H1 (cell line): ENCODE data around the gene SLC25A21. TPM values are rescaled to one million over a fixed set of nuclear protein-coding genes. Genes with fewer than 3 reads are reported as not detected.

ENCODE experiments used
- CTCF ChIA-PET: fragments of 300-600 bp; sonication (Branson Sonifier 250); formaldehyde crosslinking; loops from one replicate; lab custom pipeline; 2021; ENCODE audit not compliant: partially characterized antibody; lab: Charles Lee
- POLR2A ChIA-PET: fragments of 300-600 bp; sonication (Branson Sonifier 250); formaldehyde crosslinking; loops from one replicate; lab custom pipeline; 2021; ENCODE audit warnings: inconsistent platforms; ENCODE audit not compliant: partially characterized antibody; lab: Charles Lee
- DNase-seq, 2 experiments: peaks; one replicate each; pipeline versions ENCODE4 v3.0.0 to v3.0.0-alpha.2; 2010 to 2022; ENCODE audit warnings: low spot score in 2 of 2, low read depth in 1 of 2, mixed read lengths in 1 of 2
- FAIRE-seq: peaks from 2 replicates; lab custom pipeline; 2011; peaks lifted over from hg19 to GRCh38; lab: Jason Lieb, UNC
- H2AFZ ChIP-seq: 2 replicates; pipeline ENCODE4 v1.8.1; 2012; ENCODE audit warnings: low read length, inconsistent platforms
- H2AK5ac ChIP-seq: 2 replicates; pipeline ENCODE4 v1.6.1; 2013; ENCODE audit warnings: low read depth, low read length
- H2BK120ac ChIP-seq: replicated peaks from 2 replicates; pipeline ENCODE3; 2013; ENCODE audit warnings: low read depth, low read length, inconsistent platforms
- H2BK12ac ChIP-seq: 2 replicates; pipeline ENCODE4 v1.6.1; 2013; ENCODE audit warnings: low read depth, low read length
- H2BK15ac ChIP-seq: 2 replicates; pipeline ENCODE4 v1.6.1; 2013; ENCODE audit warnings: low read length
- H2BK20ac ChIP-seq: 2 replicates; pipeline ENCODE4 v1.6.1; 2013; ENCODE audit warnings: low read length
- H2BK5ac ChIP-seq: 2 replicates; pipeline ENCODE4 v1.6.1; 2013; ENCODE audit warnings: low read depth, low read length
- H3K14ac ChIP-seq: 2 replicates; pipeline ENCODE4 v1.6.1; 2013; ENCODE audit warnings: inconsistent platforms; ENCODE audit not compliant: insufficient read length
- H3K18ac ChIP-seq: 2 replicates; pipeline ENCODE4 v1.6.1; 2013; ENCODE audit warnings: low read length; ENCODE audit errors: extremely low read depth
- H3K23ac ChIP-seq: 2 replicates; pipeline ENCODE4 v1.6.1; 2013; ENCODE audit warnings: inconsistent platforms; ENCODE audit not compliant: insufficient read length
- H3K23me2 ChIP-seq: 2 replicates; pipeline ENCODE4 v1.6.1; 2013; ENCODE audit warnings: low read depth, low read length
- H3K27ac ChIP-seq: 2 replicates; pipeline ENCODE4 v1.6.1; 2011; ENCODE audit warnings: low read depth, low read length, inconsistent platforms
- H3K27me3 ChIP-seq, 4 experiments: replicated peaks in 1 of 4; 1 replicate in 1 of 4; 2 replicates in 3 of 4; pipeline versions ENCODE4 v1.6.1 to v1.8.1; 2011 to 2013; ENCODE audit warnings: low read length in 3 of 4, mild to moderate bottlenecking in 3 of 4, inconsistent platforms in 2 of 4, mixed read lengths in 2 of 4, moderate library complexity in 1 of 4; ENCODE audit not compliant: control insufficient read depth in 3 of 4, insufficient read depth in 3 of 4; ENCODE audit errors: extremely low read depth in 1 of 4
- H3K36me3 ChIP-seq, 4 experiments: 2 replicates each; pipeline versions ENCODE4 v1.6.1 to v1.8.1; 2011 to 2013; ENCODE audit warnings: mild to moderate bottlenecking in 4 of 4, low read length in 3 of 4, moderate library complexity in 2 of 4, control low read depth in 1 of 4, inconsistent platforms in 1 of 4; ENCODE audit not compliant: insufficient read depth in 4 of 4, control insufficient read depth in 2 of 4
- H3K4ac ChIP-seq: replicated peaks from 2 replicates; pipeline ENCODE3; 2013; ENCODE audit warnings: low read length, low read depth, mixed read lengths, inconsistent platforms; ENCODE audit not compliant: insufficient read length
- H3K4me1 ChIP-seq, 4 experiments: replicated peaks in 1 of 4; 1 replicate in 1 of 4; 2 replicates in 3 of 4; pipeline versions ENCODE4 v1.6.1 to v1.8.1; 2011 to 2013; ENCODE audit warnings: low read length in 3 of 4, inconsistent platforms in 2 of 4, mixed read lengths in 1 of 4; ENCODE audit not compliant: insufficient read depth in 4 of 4, control insufficient read depth in 3 of 4
- H3K4me2 ChIP-seq, 2 experiments: 2 replicates each; pipeline versions ENCODE4 v1.6.1 to v1.8.1; 2011 to 2013; ENCODE audit warnings: low read depth in 2 of 2, low read length in 2 of 2, control low read depth in 1 of 2, inconsistent platforms in 1 of 2, mild to moderate bottlenecking in 1 of 2; ENCODE audit not compliant: insufficient read depth in 1 of 2
- H3K4me3 ChIP-seq, 4 experiments: fragments of 200-600, 300-600 bp in 1 of 4; sonication (generic), shearing (Covaris generic), sonication (Bioruptor Twin) in 1 of 4; 2 replicates each; pipeline versions ENCODE4 v1.5.1 to v1.8.1; 2011 to 2016; ENCODE audit warnings: low read length in 4 of 4, low read depth in 3 of 4, control low read depth in 2 of 4, inconsistent platforms in 2 of 4, mild to moderate bottlenecking in 2 of 4, mixed read lengths in 1 of 4, moderate library complexity in 1 of 4; ENCODE audit not compliant: insufficient read depth in 2 of 4; ENCODE audit errors: extremely low read depth in 1 of 4
- H3K56ac ChIP-seq: replicated peaks from 2 replicates; pipeline ENCODE3; 2013; ENCODE audit warnings: low read depth, mild to moderate bottlenecking, mixed read lengths, low read length, inconsistent platforms; ENCODE audit not compliant: insufficient read length
- H3K79me1 ChIP-seq: 2 replicates; pipeline ENCODE4 v1.6.1; 2013; ENCODE audit warnings: low read depth, low read length, control low read depth
- H3K79me2 ChIP-seq, 2 experiments: 2 replicates each; pipeline versions ENCODE4 v1.6.1 to v1.8.1; 2012 to 2013; ENCODE audit warnings: low read length in 2 of 2, mild to moderate bottlenecking in 2 of 2, inconsistent platforms in 1 of 2; ENCODE audit not compliant: insufficient read depth in 2 of 2, control insufficient read depth in 1 of 2
- H3K9ac ChIP-seq, 4 experiments: replicated peaks in 1 of 4; 1 replicate in 1 of 4; 2 replicates in 3 of 4; pipeline versions ENCODE4 v1.6.1 to v1.8.1; 2011 to 2013; ENCODE audit warnings: low read depth in 3 of 4, low read length in 3 of 4, control low read depth in 2 of 4, mild to moderate bottlenecking in 2 of 4, moderate library complexity in 2 of 4, inconsistent platforms in 1 of 4; ENCODE audit errors: extremely low read depth in 1 of 4
- H3K9me3 ChIP-seq, 2 experiments: 2 replicates each; pipeline versions ENCODE4 v1.6.1 to v1.8.1; 2012 to 2013; ENCODE audit warnings: mild to moderate bottlenecking in 2 of 2, moderate library complexity in 2 of 2, control low read depth in 1 of 2, inconsistent platforms in 1 of 2, low read depth in 1 of 2, low read length in 1 of 2, mixed read lengths in 1 of 2; ENCODE audit not compliant: insufficient read depth in 2 of 2
- H4K20me1 ChIP-seq, 2 experiments: replicated peaks in 1 of 2; 2 replicates each; pipeline versions ENCODE3 to v1.8.1; 2011 to 2013; ENCODE audit warnings: inconsistent platforms in 2 of 2, low read length in 2 of 2, mild to moderate bottlenecking in 1 of 2; ENCODE audit not compliant: insufficient read depth in 2 of 2, control insufficient read depth in 1 of 2
- H4K5ac ChIP-seq: 2 replicates; pipeline ENCODE4 v1.6.1; 2013; ENCODE audit warnings: low read length, low read depth, mixed read lengths, inconsistent platforms; ENCODE audit not compliant: insufficient read length
- H4K8ac ChIP-seq: 2 replicates; pipeline ENCODE4 v1.8.0; 2013; ENCODE audit warnings: mild to moderate bottlenecking, moderate library complexity, low read length, inconsistent platforms; ENCODE audit not compliant: insufficient read depth; ENCODE audit errors: extremely low read depth
- H4K91ac ChIP-seq: replicated peaks from 2 replicates; pipeline ENCODE3; 2013; ENCODE audit warnings: low read length, mixed read lengths, inconsistent platforms; ENCODE audit not compliant: insufficient read length
- CBX5 ChIP-seq: fragments of 300-800, 300-1000 bp; sonication (generic); IDR thresholded peaks from 2 replicates; pipeline ENCODE4 v1.7.1; 2016; ENCODE audit warnings: antibody characterized with exemption, low read length, low read depth
- E2F6 ChIP-seq: IDR thresholded peaks from 2 replicates; pipeline ENCODE4 v1.6.1; 2012; ENCODE audit warnings: inconsistent platforms
- HDAC2 ChIP-seq, 2 experiments: fragments of 300-600 bp in 1 of 2; sonication (generic) in 1 of 2; IDR thresholded peaks; 2 replicates each; pipeline ENCODE4 v1.6.1; 2011 to 2012; ENCODE audit warnings: low read depth in 2 of 2, low read length in 2 of 2, mild to moderate bottlenecking in 2 of 2, moderate library complexity in 2 of 2, borderline replicate concordance in 1 of 2, inconsistent platforms in 1 of 2
- RAD21 ChIP-seq, 2 experiments: IDR thresholded peaks in 1 of 2; conservative IDR thresholded peaks in 1 of 2; 2 replicates each; pipeline ENCODE4 v1.6.1; 2011; ENCODE audit warnings: low read depth in 2 of 2, low read length in 2 of 2, improper control_type of control experiment in 1 of 2, inconsistent platforms in 1 of 2, mild to moderate bottlenecking in 1 of 2, moderate library complexity in 1 of 2
- RBBP5 ChIP-seq: IDR thresholded peaks from 2 replicates; pipeline ENCODE4 v1.7.1; 2012; ENCODE audit warnings: low read depth, mild to moderate bottlenecking, inconsistent platforms, low read length, moderate library complexity, borderline replicate concordance
- RNF2 ChIP-seq: fragments of 200-900, 300-1000 bp; sonication (generic); IDR thresholded peaks from 2 replicates; pipeline ENCODE4 v1.7.1; 2016; ENCODE audit warnings: borderline replicate concordance, low read depth, mild to moderate bottlenecking, antibody characterized with exemption, low read length; ENCODE audit not compliant: poor library complexity, severe bottlenecking; ENCODE audit errors: missing control alignments
- SUZ12 ChIP-seq: fragments of 200-600 bp; sonication (generic); IDR thresholded peaks from 2 replicates; pipeline ENCODE4 v1.6.1; 2012; ENCODE audit warnings: mild to moderate bottlenecking, inconsistent platforms, low read length, moderate library complexity, mixed read lengths
- WGBS, 2 experiments: shearing (Covaris generic) in 1 of 2; methylation state at CpG; one replicate each; pipeline versions ENCODE4 v1.1.6 to v1.1.7; 2013 to 2015; ENCODE audit warnings: low lambda C conversion rate in 2 of 2, mixed read lengths in 2 of 2, inconsistent platforms in 1 of 2, low coverage in 1 of 2, missing lambda C conversion rate in 1 of 2; ENCODE audit not compliant: insufficient replicate concordance in 2 of 2, insufficient coverage in 1 of 2, insufficient read length in 1 of 2; ENCODE audit errors: extremely low coverage in 1 of 2, missing lambda C conversion rate in 1 of 2; 5-methylcytosine and 5-hydroxymethylcytosine counted together
- polyA plus RNA-seq, 7 experiments: library from polyadenylated mRNA; depleted of rRNA in 3 of 7; stranded (reverse) in 5 of 7; unstranded in 2 of 7; fragments of >200 nt in 5 of 7; fragments of 200-250 nt in 2 of 7; gene quantifications; 1 replicate in 5 of 7; 2 replicates in 1 of 7; 4 replicates in 1 of 7; pipeline versions ENCODE4 v1.2.1 to v1.2.3, GENCODE V29; 2011 to 2013; ENCODE audit warnings: missing spikeins in 2 of 7, mixed read lengths in 2 of 7
- total RNA-seq: library from RNA; stranded (reverse); fragmentation: NEBNext Ultra II Directional; extraction: Animal tissue kit (Norgen Biotek cat#: 25700); gene quantifications from 2 replicates; pipeline ENCODE4 v1.2.1, GENCODE V29; 2021
- TF ChIP-seq, protein P1 (sequence below): IDR thresholded peaks from 2 replicates; pipeline ENCODE4 v1.6.1; 2011; ENCODE audit warnings: low read depth, mild to moderate bottlenecking, low read length; ENCODE audit not compliant: insufficient read depth

Gene SLC25A21
- total and polyA plus RNA-seq, 2 of the 8 experiments (the other 6 are each of a cell fraction or from before 2014, with no cell fraction given), result 6.9 to 15.7 TPM

DNA sequence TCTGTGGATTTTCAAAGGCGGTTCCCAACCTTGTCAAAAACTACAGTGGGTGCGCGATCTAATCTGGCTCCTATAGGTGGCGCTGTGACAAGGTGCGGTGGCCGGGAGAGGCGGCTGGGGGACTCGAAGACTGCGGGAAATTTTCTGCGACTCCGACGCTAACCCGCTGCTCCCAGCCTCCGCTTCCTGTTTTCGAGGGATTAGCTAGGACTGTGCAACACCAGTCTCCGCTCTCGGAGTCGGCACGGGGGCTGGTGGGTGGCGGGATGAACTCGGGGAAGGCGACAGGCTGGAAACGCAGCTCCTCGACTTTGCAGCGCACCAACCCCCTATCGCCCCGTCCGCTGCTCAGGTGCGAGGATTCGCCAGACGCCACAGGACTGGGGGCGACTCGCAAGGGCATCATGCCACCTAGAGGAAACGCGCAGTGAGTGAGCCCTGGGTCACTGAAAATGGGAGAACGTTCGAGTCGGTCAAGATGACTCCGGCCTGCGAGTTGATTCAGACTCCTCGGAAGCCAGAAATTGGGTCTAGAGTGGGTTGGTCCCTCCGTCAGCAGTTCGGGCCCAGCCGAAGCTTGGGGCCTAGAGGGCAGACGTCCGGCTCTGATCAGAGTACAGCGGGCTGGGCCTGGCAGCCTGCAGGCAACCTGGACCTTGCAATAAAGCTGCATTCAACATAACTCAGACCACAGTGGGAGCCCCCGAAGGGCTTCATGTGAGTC lies 516.3 kb downstream of the SLC25A21 start:
- POLR2A ChIA-PET, result no interaction called here
- no peak overlapping the region for H2BK20ac ChIP-seq
- H3K4ac ChIP-seq, result no peak overlapping the region
- no peak overlapping the region for H2BK15ac ChIP-seq
- H3K4me2 ChIP-seq, result peak overlapping the region; percentile 35 to 74
- no peak overlapping the region for H3K23ac ChIP-seq
- no peak for FAIRE-seq
- peaks cover 0 to 25% (median 13%) of the 10 kb centered on the region in 4 experiments; a peak in 5 of 7 replicates for H3K4me1 ChIP-seq
- peak in 1 of 2 experiments; percentile 91 for DNase-seq
- H3K56ac ChIP-seq, result no peak overlapping the region
- no peaks in the 10 kb centered on the region; a peak in 1 of 8 replicates for H3K36me3 ChIP-seq
- no peaks in the 10 kb centered on the region for H3K9me3 ChIP-seq
- no peak overlapping the region for H4K91ac ChIP-seq
- no peak overlapping the region; the same call in none of the 2 replicates for H4K8ac ChIP-seq
- no peak overlapping the region for H2AFZ ChIP-seq
- H4K20me1 ChIP-seq, result peaks cover 35 to 56% of the 10 kb centered on the region in 2 experiments
- H3K79me1 ChIP-seq, result no peaks in the 10 kb centered on the region
- H3K18ac ChIP-seq, result no peak overlapping the region
- H3K9ac ChIP-seq, result no peak overlapping the region
- H3K27ac ChIP-seq, result no peak overlapping the region
- no peak overlapping the region for H2BK5ac ChIP-seq
- H3K27me3 ChIP-seq, result peaks cover 95 to 100% (median 98%) of the 10 kb centered on the region in 4 experiments
- no peak overlapping the region for H2AK5ac ChIP-seq
- H2BK120ac ChIP-seq, result no peak overlapping the region
- no peaks in the 10 kb centered on the region for H3K79me2 ChIP-seq
- no peak overlapping the region for H2BK12ac ChIP-seq
- no peaks in the 10 kb centered on the region; the same call in 1 of the 2 replicates for H3K23me2 ChIP-seq
- WGBS, 2 experiments, result 4% methylated on average over 48 of the region's 48 CpGs; no CpG with 5 or more reads in 1 of the 2 experiments
- CTCF ChIA-PET, result interaction anchor here (0.7 to 9.9 kb wide), 47 partner anchors 8 to 587 kb away, joined by 3 to 132 read pairs (median 4); partner anchors contain the start of gene NKX2-8
- no peak overlapping the region for H3K14ac ChIP-seq
- peak overlapping the region; percentile 8 to 53 (median 20); a peak in 5 of 8 replicates for H3K4me3 ChIP-seq
- H4K5ac ChIP-seq, result no peak overlapping the region
- TF ChIP-seq CBX5, result no peak
- TF ChIP-seq, protein P1, sequence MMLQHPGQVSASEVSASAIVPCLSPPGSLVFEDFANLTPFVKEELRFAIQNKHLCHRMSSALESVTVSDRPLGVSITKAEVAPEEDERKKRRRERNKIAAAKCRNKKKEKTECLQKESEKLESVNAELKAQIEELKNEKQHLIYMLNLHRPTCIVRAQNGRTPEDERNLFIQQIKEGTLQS, result no peak
- peak; percentile 42; the same call in 1 of the 2 replicates for TF ChIP-seq RBBP5
- peak; percentile 46; the same call in 1 of the 2 replicates for TF ChIP-seq E2F6
- peak; percentile 40 for TF ChIP-seq RNF2
- peak; percentile 82 for TF ChIP-seq SUZ12
- peak in 1 of 2 experiments; percentile 47; a peak in 1 of 4 replicates for TF ChIP-seq HDAC2 (IDR thresholded peaks at IDR 0.05; ENCODE audit: borderline replicate concordance in 1 of 2, low read depth in 2 of 2, low read length in 2 of 2)
- peak; percentile 35 to 58 for TF ChIP-seq RAD21 (IDR thresholded peaks at IDR 0.05 in 1 of 2, conservative IDR thresholded peaks at IDR 0.05 in 1 of 2; ENCODE audit: low read depth in 2 of 2, low read length in 2 of 2)
